ENCODE measurements around the gene KCTD20.

The KCTD20 gene

DNA sequence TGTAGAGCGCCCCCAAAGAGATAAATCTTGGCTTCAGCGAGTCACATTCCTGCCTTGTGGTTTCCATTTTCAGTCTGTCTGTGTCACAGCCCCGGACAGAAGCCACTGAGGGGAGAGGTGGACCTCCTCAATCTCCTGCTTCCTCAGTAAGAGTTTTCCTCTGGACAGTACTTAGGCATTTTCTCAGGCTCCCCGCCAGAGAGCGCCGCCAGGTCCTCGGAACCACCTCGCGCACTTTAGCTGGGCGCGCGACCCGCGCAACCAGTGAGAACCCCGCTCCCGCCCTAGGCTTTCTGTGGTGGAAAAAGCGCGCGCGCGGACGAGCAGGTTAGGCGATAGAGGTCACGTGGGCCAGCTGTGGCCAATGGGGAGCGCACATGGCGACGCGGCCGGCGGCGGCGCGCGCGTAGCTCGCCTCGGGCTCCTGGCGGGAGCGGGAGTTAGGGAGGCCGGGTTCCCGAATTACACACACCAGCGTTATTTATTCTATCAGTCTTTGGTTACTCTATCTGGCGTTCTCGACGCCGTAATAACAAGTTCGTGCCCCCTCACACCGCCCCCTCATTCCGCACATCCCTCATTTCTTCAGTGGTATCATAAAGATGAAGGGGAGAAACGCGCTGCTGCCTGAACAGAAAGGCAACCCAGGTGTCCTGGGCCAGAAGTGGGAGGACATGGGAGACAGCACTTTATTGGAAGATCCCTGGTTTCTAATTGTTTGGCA is 19.5 kb upstream of the KCTD20 start (continued):
- TF ChIP-seq SP3 (tag by site-specific recombination; IDR thresholded peaks at IDR 0.05) = 0 out of 2 replicates have a peak, but pooled peaks have one; percentile 15
- peak; percentile 34; the same call in 1 of the 2 replicates for TF ChIP-seq ZBTB20 (tag by site-specific recombination; IDR thresholded peaks at IDR 0.05)
- peak; percentile 94 for TF ChIP-seq ZNF660 (tag by site-specific recombination; IDR thresholded peaks at IDR 0.05)
- TF ChIP-seq, protein P1, sequence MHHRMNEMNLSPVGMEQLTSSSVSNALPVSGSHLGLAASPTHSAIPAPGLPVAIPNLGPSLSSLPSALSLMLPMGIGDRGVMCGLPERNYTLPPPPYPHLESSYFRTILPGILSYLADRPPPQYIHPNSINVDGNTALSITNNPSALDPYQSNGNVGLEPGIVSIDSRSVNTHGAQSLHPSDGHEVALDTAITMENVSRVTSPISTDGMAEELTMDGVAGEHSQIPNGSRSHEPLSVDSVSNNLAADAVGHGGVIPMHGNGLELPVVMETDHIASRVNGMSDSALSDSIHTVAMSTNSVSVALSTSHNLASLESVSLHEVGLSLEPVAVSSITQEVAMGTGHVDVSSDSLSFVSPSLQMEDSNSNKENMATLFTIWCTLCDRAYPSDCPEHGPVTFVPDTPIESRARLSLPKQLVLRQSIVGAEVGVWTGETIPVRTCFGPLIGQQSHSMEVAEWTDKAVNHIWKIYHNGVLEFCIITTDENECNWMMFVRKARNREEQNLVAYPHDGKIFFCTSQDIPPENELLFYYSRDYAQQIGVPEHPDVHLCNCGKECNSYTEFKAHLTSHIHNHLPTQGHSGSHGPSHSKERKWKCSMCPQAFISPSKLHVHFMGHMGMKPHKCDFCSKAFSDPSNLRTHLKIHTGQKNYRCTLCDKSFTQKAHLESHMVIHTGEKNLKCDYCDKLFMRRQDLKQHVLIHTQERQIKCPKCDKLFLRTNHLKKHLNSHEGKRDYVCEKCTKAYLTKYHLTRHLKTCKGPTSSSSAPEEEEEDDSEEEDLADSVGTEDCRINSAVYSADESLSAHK (tag by site-specific recombination; IDR thresholded peaks at IDR 0.05) = peak; percentile 5; the same call in 1 of the 2 replicates
- TF ChIP-seq YY1 (tag by site-specific recombination; IDR thresholded peaks at IDR 0.05) = 0 out of 2 replicates have a peak, but pooled peaks have one; percentile 19
- TF ChIP-seq, protein P2, sequence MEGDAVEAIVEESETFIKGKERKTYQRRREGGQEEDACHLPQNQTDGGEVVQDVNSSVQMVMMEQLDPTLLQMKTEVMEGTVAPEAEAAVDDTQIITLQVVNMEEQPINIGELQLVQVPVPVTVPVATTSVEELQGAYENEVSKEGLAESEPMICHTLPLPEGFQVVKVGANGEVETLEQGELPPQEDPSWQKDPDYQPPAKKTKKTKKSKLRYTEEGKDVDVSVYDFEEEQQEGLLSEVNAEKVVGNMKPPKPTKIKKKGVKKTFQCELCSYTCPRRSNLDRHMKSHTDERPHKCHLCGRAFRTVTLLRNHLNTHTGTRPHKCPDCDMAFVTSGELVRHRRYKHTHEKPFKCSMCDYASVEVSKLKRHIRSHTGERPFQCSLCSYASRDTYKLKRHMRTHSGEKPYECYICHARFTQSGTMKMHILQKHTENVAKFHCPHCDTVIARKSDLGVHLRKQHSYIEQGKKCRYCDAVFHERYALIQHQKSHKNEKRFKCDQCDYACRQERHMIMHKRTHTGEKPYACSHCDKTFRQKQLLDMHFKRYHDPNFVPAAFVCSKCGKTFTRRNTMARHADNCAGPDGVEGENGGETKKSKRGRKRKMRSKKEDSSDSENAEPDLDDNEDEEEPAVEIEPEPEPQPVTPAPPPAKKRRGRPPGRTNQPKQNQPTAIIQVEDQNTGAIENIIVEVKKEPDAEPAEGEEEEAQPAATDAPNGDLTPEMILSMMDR (tag by site-specific recombination; IDR thresholded peaks at IDR 0.05) = peak; percentile 84; the same call in 1 of the 2 replicates
- peak; percentile 72; the same call in 1 of the 2 replicates for TF ChIP-seq IKZF3 (tag by site-specific recombination; IDR thresholded peaks at IDR 0.05)
- TF ChIP-seq, protein P3, sequence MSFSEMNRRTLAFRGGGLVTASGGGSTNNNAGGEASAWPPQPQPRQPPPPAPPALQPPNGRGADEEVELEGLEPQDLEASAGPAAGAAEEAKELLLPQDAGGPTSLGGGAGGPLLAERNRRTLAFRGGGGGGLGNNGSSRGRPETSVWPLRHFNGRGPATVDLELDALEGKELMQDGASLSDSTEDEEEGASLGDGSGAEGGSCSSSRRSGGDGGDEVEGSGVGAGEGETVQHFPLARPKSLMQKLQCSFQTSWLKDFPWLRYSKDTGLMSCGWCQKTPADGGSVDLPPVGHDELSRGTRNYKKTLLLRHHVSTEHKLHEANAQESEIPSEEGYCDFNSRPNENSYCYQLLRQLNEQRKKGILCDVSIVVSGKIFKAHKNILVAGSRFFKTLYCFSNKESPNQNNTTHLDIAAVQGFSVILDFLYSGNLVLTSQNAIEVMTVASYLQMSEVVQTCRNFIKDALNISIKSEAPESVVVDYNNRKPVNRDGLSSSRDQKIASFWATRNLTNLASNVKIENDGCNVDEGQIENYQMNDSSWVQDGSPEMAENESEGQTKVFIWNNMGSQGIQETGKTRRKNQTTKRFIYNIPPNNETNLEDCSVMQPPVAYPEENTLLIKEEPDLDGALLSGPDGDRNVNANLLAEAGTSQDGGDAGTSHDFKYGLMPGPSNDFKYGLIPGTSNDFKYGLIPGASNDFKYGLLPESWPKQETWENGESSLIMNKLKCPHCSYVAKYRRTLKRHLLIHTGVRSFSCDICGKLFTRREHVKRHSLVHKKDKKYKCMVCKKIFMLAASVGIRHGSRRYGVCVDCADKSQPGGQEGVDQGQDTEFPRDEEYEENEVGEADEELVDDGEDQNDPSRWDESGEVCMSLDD (tag by site-specific recombination; IDR thresholded peaks at IDR 0.05) = peak; percentile 70; the same call in 1 of the 2 replicates
- TF ChIP-seq ZBTB8A (tag by site-specific recombination; IDR thresholded peaks at IDR 0.05) = peak; percentile 24; the same call in 1 of the 2 replicates
- TF ChIP-seq ZNF335 (tag by site-specific recombination; conservative IDR thresholded peaks at IDR 0.05) = peak; percentile 94
- no peak for TF ChIP-seq KLF1 (tag by site-specific recombination; IDR thresholded peaks at IDR 0.05)
- TF ChIP-seq ZNF341 (tag by site-specific recombination; IDR thresholded peaks at IDR 0.05; ENCODE audit: low read depth) = 0 out of 2 replicates have a peak, but pooled peaks have one; percentile 37
- TF ChIP-seq ZNF561 (tag by site-specific recombination; IDR thresholded peaks at IDR 0.05; ENCODE audit: borderline replicate concordance) = peak; percentile 8; the same call in 1 of the 2 replicates
- TF ChIP-seq HOXC10 (CRISPR knock-in tag; IDR thresholded peaks at IDR 0.05) = 0 out of 2 replicates have a peak, but pooled peaks have one; percentile 61
- TF ChIP-seq ZNF654 (tag by site-specific recombination; IDR thresholded peaks at IDR 0.05; ENCODE audit: low read depth) = peak; percentile 60
- TF ChIP-seq, protein P4, sequence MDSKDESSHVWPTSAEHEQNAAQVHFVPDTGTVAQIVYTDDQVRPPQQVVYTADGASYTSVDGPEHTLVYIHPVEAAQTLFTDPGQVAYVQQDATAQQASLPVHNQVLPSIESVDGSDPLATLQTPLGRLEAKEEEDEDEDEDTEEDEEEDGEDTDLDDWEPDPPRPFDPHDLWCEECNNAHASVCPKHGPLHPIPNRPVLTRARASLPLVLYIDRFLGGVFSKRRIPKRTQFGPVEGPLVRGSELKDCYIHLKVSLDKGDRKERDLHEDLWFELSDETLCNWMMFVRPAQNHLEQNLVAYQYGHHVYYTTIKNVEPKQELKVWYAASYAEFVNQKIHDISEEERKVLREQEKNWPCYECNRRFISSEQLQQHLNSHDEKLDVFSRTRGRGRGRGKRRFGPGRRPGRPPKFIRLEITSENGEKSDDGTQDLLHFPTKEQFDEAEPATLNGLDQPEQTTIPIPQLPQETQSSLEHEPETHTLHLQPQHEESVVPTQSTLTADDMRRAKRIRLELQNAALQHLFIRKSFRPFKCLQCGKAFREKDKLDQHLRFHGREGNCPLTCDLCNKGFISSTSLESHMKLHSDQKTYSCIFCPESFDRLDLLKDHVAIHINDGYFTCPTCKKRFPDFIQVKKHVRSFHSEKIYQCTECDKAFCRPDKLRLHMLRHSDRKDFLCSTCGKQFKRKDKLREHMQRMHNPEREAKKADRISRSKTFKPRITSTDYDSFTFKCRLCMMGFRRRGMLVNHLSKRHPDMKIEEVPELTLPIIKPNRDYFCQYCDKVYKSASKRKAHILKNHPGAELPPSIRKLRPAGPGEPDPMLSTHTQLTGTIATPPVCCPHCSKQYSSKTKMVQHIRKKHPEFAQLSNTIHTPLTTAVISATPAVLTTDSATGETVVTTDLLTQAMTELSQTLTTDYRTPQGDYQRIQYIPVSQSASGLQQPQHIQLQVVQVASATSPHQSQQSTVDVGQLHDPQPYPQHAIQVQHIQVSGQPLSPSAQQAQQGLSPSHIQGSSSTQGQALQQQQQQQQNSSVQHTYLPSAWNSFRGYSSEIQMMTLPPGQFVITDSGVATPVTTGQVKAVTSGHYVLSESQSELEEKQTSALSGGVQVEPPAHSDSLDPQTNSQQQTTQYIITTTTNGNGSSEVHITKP (tag by site-specific recombination; IDR thresholded peaks at IDR 0.05) = peak; percentile 29; the same call in 1 of the 2 replicates
- peak; percentile 42; the same call in 1 of the 2 replicates for TF ChIP-seq ZIC2 (tag by site-specific recombination; IDR thresholded peaks at IDR 0.05)
- TF ChIP-seq ZEB2 (tag by site-specific recombination; IDR thresholded peaks at IDR 0.05) = peak; percentile 65; the same call in 1 of the 2 replicates
- TF ChIP-seq, protein P5, sequence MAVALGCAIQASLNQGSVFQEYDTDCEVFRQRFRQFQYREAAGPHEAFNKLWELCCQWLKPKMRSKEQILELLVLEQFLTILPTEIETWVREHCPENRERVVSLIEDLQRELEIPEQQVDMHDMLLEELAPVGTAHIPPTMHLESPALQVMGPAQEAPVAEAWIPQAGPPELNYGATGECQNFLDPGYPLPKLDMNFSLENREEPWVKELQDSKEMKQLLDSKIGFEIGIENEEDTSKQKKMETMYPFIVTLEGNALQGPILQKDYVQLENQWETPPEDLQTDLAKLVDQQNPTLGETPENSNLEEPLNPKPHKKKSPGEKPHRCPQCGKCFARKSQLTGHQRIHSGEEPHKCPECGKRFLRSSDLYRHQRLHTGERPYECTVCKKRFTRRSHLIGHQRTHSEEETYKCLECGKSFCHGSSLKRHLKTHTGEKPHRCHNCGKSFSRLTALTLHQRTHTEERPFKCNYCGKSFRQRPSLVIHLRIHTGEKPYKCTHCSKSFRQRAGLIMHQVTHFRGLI (tag by site-specific recombination; IDR thresholded peaks at IDR 0.05) = 0 out of 2 replicates have a peak, but pooled peaks have one; percentile 32
- TF ChIP-seq ZFP69B (tag by site-specific recombination; IDR thresholded peaks at IDR 0.05) = 0 out of 2 replicates have a peak, but pooled peaks have one; percentile 45
- no peak for TF ChIP-seq ZNF221 (tag by site-specific recombination; IDR thresholded peaks at IDR 0.05; ENCODE audit: borderline replicate concordance)
- TF ChIP-seq ZNF391 (tag by site-specific recombination; IDR thresholded peaks at IDR 0.05; ENCODE audit: borderline replicate concordance, low read depth) = no peak
- peak; percentile 77 for TF ChIP-seq ZNF600 (tag by site-specific recombination; IDR thresholded peaks at IDR 0.05)
- TF ChIP-seq ZNF610 (tag by site-specific recombination; IDR thresholded peaks at IDR 0.05; ENCODE audit: borderline replicate concordance) = 0 out of 2 replicates have a peak, but pooled peaks have one; percentile 48
- TF ChIP-seq, protein P6, sequence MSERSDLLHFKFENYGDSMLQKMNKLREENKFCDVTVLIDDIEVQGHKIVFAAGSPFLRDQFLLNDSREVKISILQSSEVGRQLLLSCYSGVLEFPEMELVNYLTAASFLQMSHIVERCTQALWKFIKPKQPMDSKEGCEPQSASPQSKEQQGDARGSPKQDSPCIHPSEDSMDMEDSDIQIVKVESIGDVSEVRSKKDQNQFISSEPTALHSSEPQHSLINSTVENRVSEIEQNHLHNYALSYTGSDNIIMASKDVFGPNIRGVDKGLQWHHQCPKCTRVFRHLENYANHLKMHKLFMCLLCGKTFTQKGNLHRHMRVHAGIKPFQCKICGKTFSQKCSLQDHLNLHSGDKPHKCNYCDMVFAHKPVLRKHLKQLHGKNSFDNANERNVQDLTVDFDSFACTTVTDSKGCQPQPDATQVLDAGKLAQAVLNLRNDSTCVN (tag by site-specific recombination; optimal IDR thresholded peaks at IDR 0.05) = peak; percentile 99
